Retinal pigment epithelial cell (primary cell): Measurements from ENCODE around the gene RNPEPL1.

Source experiments
- DNase-seq: peaks from one replicate; pipeline ENCODE4 v3.0.0-alpha.2; 2010; ENCODE audit warnings: low read depth
- H3K4me3 ChIP-seq: 2 replicates; pipeline ENCODE4 v1.5.1; 2011; ENCODE audit warnings: mild to moderate bottlenecking, low read length, control low read depth, moderate library complexity
- TF ChIP-seq, protein P1 (sequence below): conservative IDR thresholded peaks from 2 replicates; pipeline ENCODE4 v1.5.1; 2011; ENCODE audit warnings: low read depth, low read length, control low read depth, inconsistent platforms

The RNPEPL1 gene

DNA sequence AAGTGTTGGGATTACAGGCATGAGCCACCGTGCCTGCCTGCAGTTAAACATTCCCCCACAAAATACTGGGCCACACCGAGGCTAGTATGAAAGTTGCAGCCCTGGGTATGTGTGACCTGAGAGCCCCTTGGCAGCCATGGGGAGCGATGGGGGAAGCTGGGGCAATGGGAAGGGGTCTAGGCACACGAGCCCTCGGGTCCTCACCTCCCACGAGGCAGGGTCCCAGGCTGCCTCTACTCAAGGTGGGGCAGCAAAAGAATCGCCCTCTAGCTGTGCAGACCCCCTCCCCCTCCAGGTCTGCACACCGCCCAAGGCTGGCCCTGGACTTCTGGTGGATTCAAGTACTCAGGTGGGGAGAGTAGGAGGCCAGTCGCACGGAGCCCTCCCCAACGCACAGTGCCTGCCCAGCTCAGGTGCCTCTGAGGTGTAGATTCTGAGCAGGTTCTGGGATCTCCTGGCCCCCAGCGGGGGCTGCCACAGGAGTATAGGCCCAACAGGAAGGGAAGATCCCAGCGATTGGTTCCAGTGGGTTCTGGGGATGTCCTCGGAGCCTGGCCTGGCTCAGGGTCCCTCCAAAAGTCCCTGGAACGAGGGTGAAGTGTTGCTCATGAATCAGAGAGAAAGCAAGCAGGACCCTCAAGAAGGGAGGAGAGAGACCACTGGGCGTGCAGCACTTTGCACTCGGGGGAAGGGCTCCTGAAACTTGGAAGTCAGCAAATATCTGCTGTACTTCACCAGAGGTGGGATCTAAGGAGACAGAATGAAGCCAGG lies 59.6 kb downstream of the RNPEPL1 start:
- TF ChIP-seq, protein P1, sequence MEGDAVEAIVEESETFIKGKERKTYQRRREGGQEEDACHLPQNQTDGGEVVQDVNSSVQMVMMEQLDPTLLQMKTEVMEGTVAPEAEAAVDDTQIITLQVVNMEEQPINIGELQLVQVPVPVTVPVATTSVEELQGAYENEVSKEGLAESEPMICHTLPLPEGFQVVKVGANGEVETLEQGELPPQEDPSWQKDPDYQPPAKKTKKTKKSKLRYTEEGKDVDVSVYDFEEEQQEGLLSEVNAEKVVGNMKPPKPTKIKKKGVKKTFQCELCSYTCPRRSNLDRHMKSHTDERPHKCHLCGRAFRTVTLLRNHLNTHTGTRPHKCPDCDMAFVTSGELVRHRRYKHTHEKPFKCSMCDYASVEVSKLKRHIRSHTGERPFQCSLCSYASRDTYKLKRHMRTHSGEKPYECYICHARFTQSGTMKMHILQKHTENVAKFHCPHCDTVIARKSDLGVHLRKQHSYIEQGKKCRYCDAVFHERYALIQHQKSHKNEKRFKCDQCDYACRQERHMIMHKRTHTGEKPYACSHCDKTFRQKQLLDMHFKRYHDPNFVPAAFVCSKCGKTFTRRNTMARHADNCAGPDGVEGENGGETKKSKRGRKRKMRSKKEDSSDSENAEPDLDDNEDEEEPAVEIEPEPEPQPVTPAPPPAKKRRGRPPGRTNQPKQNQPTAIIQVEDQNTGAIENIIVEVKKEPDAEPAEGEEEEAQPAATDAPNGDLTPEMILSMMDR = no peak
- no peak for DNase-seq
- H3K4me3 ChIP-seq = no peak overlapping the region

GRCh38 chr2:240628507-240628807 lies 60.2 kb downstream of the RNPEPL1 start:
- TF ChIP-seq, protein P1 = no peak
- no peak for DNase-seq
- no peak overlapping the region for H3K4me3 ChIP-seq

DNA sequence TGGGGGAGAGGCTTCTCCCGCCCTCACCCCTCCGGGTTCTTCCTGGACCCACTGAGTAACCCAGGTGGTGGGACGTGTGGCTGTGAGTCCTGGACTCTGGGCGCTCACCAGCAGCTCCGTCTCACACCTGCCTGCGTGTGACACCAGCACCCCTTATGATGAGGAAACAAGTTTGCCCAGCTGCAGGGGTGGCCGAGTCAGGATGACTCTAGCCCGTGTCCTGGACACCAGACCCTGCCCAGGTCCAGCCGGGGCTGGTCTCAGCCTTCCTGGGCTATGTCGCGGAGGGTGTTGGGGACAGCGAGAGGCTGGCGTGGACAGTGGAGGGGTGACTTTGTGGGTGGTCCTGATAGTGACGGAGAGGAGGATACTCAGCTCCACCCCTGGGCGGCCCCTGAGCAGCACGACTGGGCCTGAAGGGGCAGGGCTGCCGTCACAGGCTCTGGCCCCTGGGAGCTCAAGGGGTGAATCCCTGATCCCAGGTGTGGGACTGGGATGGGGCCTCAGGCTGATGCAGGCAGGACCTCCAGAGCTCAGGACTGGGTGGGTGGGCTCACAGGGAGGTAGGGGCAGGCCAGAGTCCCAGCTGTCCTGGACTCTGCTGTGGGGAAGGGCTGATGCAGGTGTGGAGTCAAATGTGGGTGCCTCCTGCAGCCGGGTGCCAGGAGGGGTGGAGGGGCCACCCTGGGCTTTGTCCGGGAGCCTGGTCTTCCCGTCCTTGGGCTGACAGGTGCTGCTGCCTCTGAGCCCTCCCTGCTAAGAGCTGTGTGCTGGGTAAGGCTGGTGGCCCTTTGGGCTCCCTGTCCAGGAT lies 60.7 kb downstream of the RNPEPL1 start:
- no peak for DNase-seq

DNA sequence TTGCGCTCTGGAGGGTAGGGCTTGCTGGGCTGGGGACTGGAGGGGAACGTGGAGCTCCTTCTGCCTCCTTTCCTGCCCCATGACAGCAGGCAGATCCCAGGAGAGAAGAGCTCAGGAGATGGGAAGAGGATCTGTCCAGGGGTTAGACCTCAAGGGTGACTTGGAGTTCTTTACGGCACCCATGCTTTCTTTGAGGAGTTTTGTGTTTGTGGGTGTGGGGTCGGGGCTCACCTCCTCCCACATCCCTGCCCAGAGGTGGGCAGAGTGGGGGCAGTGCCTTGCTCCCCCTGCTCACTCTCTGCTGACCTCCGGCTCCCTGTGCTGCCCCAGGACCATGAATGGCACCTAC lies 61.3 kb downstream of the RNPEPL1 start:
- no peak overlapping the region for H3K4me3 ChIP-seq

More for the DNA sequence above, 60.7 kb downstream of the RNPEPL1 start:
- TF ChIP-seq, protein P1 = no peak
- H3K4me3 ChIP-seq = no peak overlapping the region

DNA sequence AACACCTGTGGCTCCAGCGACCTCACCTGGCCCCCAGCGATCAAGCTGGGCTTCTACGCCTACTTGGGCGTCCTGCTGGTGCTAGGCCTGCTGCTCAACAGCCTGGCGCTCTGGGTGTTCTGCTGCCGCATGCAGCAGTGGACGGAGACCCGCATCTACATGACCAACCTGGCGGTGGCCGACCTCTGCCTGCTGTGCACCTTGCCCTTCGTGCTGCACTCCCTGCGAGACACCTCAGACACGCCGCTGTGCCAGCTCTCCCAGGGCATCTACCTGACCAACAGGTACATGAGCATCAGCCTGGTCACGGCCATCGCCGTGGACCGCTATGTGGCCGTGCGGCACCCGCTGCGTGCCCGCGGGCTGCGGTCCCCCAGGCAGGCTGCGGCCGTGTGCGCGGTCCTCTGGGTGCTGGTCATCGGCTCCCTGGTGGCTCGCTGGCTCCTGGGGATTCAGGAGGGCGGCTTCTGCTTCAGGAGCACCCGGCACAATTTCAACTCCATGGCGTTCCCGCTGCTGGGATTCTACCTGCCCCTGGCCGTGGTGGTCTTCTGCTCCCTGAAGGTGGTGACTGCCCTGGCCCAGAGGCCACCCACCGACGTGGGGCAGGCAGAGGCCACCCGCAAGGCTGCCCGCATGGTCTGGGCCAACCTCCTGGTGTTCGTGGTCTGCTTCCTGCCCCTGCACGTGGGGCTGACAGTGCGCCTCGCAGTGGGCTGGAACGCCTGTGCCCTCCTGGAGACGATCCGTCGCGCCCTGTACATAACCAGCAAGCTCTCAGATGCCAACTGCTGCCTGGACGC lies 61.9 kb downstream of the RNPEPL1 start:
- no peak for DNase-seq
- no peak overlapping the region for H3K4me3 ChIP-seq
- TF ChIP-seq, protein P1 = no peak

More for the DNA sequence above, 61.3 kb downstream of the RNPEPL1 start:
- TF ChIP-seq, protein P1 = no peak
- DNase-seq = no peak
